Measurements from ENCODE around the gene RBMS3. TPM values are rescaled to one million over a fixed set of nuclear protein-coding genes. Genes with fewer than 3 reads are reported as not detected.

Gene RBMS3
- total RNA-seq, 3 donors from 2014 or later, result 48.4 to 117 (median 103) TPM

GRCh38 chr3:29720665-29721064 lies 439.8 kb downstream of the RBMS3 start:
- intact Hi-C loops (cut with DNase I; ENCODE audit: low total_unique reads), result no loop called here
- Histone ChIP-seq H3K4me3 (no peak overlapping the region), H3K27ac (no peak overlapping the region), H3K9me3 (no peaks in the 10 kb centered on the region), H3K4me1 (no peaks in the 10 kb centered on the region), H3K36me3 (no peaks in the 10 kb centered on the region), H3K27me3 (no peaks in the 10 kb centered on the region)
- no peak for DNase-seq (ENCODE audit: low spot score in 2 of 2)
- TF ChIP-seq CTCF (IDR thresholded peaks at IDR 0.05) (no peak), POLR2A (IDR thresholded peaks at IDR 0.05) (no peak), POLR2AphosphoS5 (IDR thresholded peaks at IDR 0.05) (no peak)

- TF ChIP-seq CTCF (IDR thresholded peaks at IDR 0.05) (no peak), POLR2AphosphoS5 (IDR thresholded peaks at IDR 0.05) (no peak), POLR2A (IDR thresholded peaks at IDR 0.05) (no peak)
- no peaks in the 10 kb centered on the region for H3K9me3 ChIP-seq
Observed at GRCh38 chr3:29721789-29722188, 440.9 kb downstream of the RBMS3 start.

GRCh38 chr3:29731050-29731449 lies 450.2 kb downstream of the RBMS3 start:
- Histone ChIP-seq H3K27ac (no peak overlapping the region), H3K27me3 (no peaks in the 10 kb centered on the region), H3K9me3 (no peaks in the 10 kb centered on the region), H3K4me3 (no peak overlapping the region), H3K4me1 (no peaks in the 10 kb centered on the region), H3K36me3 (no peaks in the 10 kb centered on the region)
- no peak for TF ChIP-seq CTCF (IDR thresholded peaks at IDR 0.05)
- TF ChIP-seq POLR2A (IDR thresholded peaks at IDR 0.05), result no peak
- TF ChIP-seq POLR2AphosphoS5 (IDR thresholded peaks at IDR 0.05), result no peak
- intact Hi-C loops (cut with DNase I; ENCODE audit: low total_unique reads), result no loop called here
- no peak for DNase-seq (ENCODE audit: low spot score in 2 of 2)

More at GRCh38 chr3:29721789-29722188, 440.9 kb downstream of the RBMS3 start:
- Histone ChIP-seq H3K36me3 (no peaks in the 10 kb centered on the region), H3K27ac (no peak overlapping the region), H3K27me3 (no peaks in the 10 kb centered on the region), H3K4me3 (no peak overlapping the region), H3K4me1 (no peaks in the 10 kb centered on the region)
- no peak for DNase-seq (ENCODE audit: low spot score in 2 of 2)
- intact Hi-C loops (cut with DNase I; ENCODE audit: low total_unique reads), result no loop called here

- no peak overlapping the region for H3K27ac ChIP-seq
- intact Hi-C loops (cut with DNase I; ENCODE audit: low total_unique reads), result no loop called here
- no peak for TF ChIP-seq POLR2A (IDR thresholded peaks at IDR 0.05)
- TF ChIP-seq CTCF (IDR thresholded peaks at IDR 0.05), result no peak
- no peak for TF ChIP-seq POLR2AphosphoS5 (IDR thresholded peaks at IDR 0.05)
- H3K36me3 ChIP-seq, result no peaks in the 10 kb centered on the region
- H3K9me3 ChIP-seq, result no peaks in the 10 kb centered on the region
- no peaks in the 10 kb centered on the region for H3K4me1 ChIP-seq
- DNase-seq (ENCODE audit: low spot score in 2 of 2), result no peak
- H3K4me3 ChIP-seq, result no peak overlapping the region
- H3K27me3 ChIP-seq, result no peaks in the 10 kb centered on the region
Observed at GRCh38 chr3:29741231-29741630, 460.4 kb downstream of the RBMS3 start.

- no peak overlapping the region for H3K27ac ChIP-seq
- TF ChIP-seq CTCF (IDR thresholded peaks at IDR 0.05), result no peak
- H3K9me3 ChIP-seq, result no peaks in the 10 kb centered on the region
- no peaks in the 10 kb centered on the region for H3K36me3 ChIP-seq
- no peaks in the 10 kb centered on the region for H3K4me1 ChIP-seq
- H3K4me3 ChIP-seq, result no peak overlapping the region
- intact Hi-C loops (cut with DNase I; ENCODE audit: low total_unique reads), result no loop called here
- DNase-seq (ENCODE audit: low spot score in 2 of 2), result no peak
- no peaks in the 10 kb centered on the region for H3K27me3 ChIP-seq
Observed at GRCh38 chr3:29745232-29745870, 464.5 kb downstream of the RBMS3 start.
